Endothelial cell of umbilical vein (primary cell): ENCODE measurements around the gene DPH7. TPM values are rescaled to one million over a fixed set of nuclear protein-coding genes. Genes with fewer than 3 reads are reported as not detected.

Source experiments
- BruUV-seq: library from RNA; stranded (reverse); fragments of 400-500 nt; replicated peaks from 2 replicates; lab custom pipeline; 2021; lab: Mats Ljungman, UMichigan
- CTCF ChIA-PET: fragments of 300-600, 350-600 bp; sonication (Branson Sonifier 250); formaldehyde crosslinking; loops from one replicate; lab custom pipeline; 2021; ENCODE audit warnings: antibody characterized with exemption, inconsistent platforms; lab: Charles Lee
- POLR2A ChIA-PET: fragments of 300-600, 350-600 bp; sonication (Branson Sonifier 250); formaldehyde crosslinking; loops from one replicate; lab custom pipeline; 2021; ENCODE audit warnings: antibody characterized with exemption, inconsistent platforms; lab: Charles Lee
- DNase-seq: peaks from one replicate; pipeline ENCODE4 v3.0.0-alpha.2; 2011; ENCODE audit warnings: low read depth, low spot score
- FAIRE-seq: peaks from 2 replicates; lab custom pipeline; 2011; peaks lifted over from hg19 to GRCh38; lab: Jason Lieb, UNC
- H2AFZ ChIP-seq: 2 replicates; pipeline ENCODE4 v1.6.0; 2012; ENCODE audit warnings: low read depth, low read length, control low read depth, inconsistent platforms
- H3K27ac ChIP-seq: 2 replicates; pipeline ENCODE4 v1.5.1; 2011; ENCODE audit warnings: low read depth, mild to moderate bottlenecking, control low read depth, low read length, moderate library complexity; ENCODE audit not compliant: insufficient read depth
- H3K27me3 ChIP-seq, 2 experiments: 2 replicates each; pipeline versions ENCODE4 v1.6.0 to v1.6.1; 2011; ENCODE audit warnings: low read length in 2 of 2, mixed read lengths in 1 of 2; ENCODE audit not compliant: control insufficient read depth in 2 of 2, insufficient read depth in 2 of 2
- H3K36me3 ChIP-seq, 2 experiments: 2 replicates in 1 of 2; 3 replicates in 1 of 2; pipeline ENCODE4 v1.5.1; 2011; ENCODE audit warnings: low read length in 2 of 2, mild to moderate bottlenecking in 1 of 2, moderate library complexity in 1 of 2; ENCODE audit not compliant: control insufficient read depth in 2 of 2, insufficient read depth in 2 of 2; ENCODE audit errors: extremely low read depth in 1 of 2
- H3K4me1 ChIP-seq: 3 replicates; pipeline ENCODE4 v1.5.1; 2011; ENCODE audit warnings: mild to moderate bottlenecking, low read length; ENCODE audit not compliant: control insufficient read depth, insufficient read depth; ENCODE audit errors: extremely low read depth
- H3K4me2 ChIP-seq: 2 replicates; pipeline ENCODE4 v1.6.1; 2011; ENCODE audit warnings: low read length, control low read depth, mixed read lengths; ENCODE audit not compliant: insufficient read depth
- H3K4me3 ChIP-seq, 3 experiments: fragments of 200-600 bp in 1 of 3; sonication (generic), shearing (Covaris generic) in 1 of 3; replicated peaks in 1 of 3; 2 replicates each; pipeline ENCODE4 v1.5.1; 2011 to 2016; ENCODE audit warnings: control low read depth in 3 of 3, low read length in 3 of 3, mild to moderate bottlenecking in 2 of 3, inconsistent platforms in 1 of 3, low read depth in 1 of 3, moderate library complexity in 1 of 3; ENCODE audit not compliant: insufficient read depth in 1 of 3
- H3K79me2 ChIP-seq: 2 replicates; pipeline ENCODE4 v1.6.0; 2012; ENCODE audit warnings: low read length, inconsistent platforms; ENCODE audit not compliant: control insufficient read depth, insufficient read depth
- H3K9ac ChIP-seq: replicated peaks from 2 replicates; pipeline ENCODE3; 2011; ENCODE audit warnings: low read length, control low read depth; ENCODE audit not compliant: insufficient read depth; ENCODE audit errors: extremely low read depth
- H3K9me1 ChIP-seq: replicated peaks from 3 replicates; pipeline ENCODE4 v1.6.0; 2011; ENCODE audit warnings: mild to moderate bottlenecking, low read length; ENCODE audit not compliant: control insufficient read depth, insufficient read depth; ENCODE audit errors: extremely low read depth
- H3K9me3 ChIP-seq: replicated peaks from 2 replicates; pipeline ENCODE4 v1.5.1; 2012; ENCODE audit warnings: low read length, inconsistent platforms; ENCODE audit not compliant: control insufficient read depth, insufficient read depth
- H4K20me1 ChIP-seq: replicated peaks from 2 replicates; pipeline ENCODE3; 2011; ENCODE audit warnings: mild to moderate bottlenecking, low read length; ENCODE audit not compliant: control insufficient read depth, insufficient read depth; ENCODE audit errors: extremely low read depth
- EZH2 ChIP-seq: IDR thresholded peaks from 2 replicates; pipeline ENCODE4 v1.6.1; 2012; ENCODE audit warnings: borderline replicate concordance, low read depth, mild to moderate bottlenecking, moderate library complexity, low read length, inconsistent platforms; ENCODE audit not compliant: severe bottlenecking
- GATA2 ChIP-seq: IDR thresholded peaks from 2 replicates; pipeline ENCODE4 v1.7.0; 2011; ENCODE audit warnings: low read depth, mild to moderate bottlenecking, moderate library complexity, mixed read lengths, low read length; ENCODE audit not compliant: insufficient read length, insufficient read depth
- JUN ChIP-seq: IDR thresholded peaks from 2 replicates; pipeline ENCODE4 v1.6.1; 2011; ENCODE audit warnings: borderline replicate concordance, low read depth; ENCODE audit not compliant: insufficient read length, insufficient read depth
- MAX ChIP-seq: IDR thresholded peaks from 2 replicates; pipeline ENCODE4 v1.6.1; 2011; ENCODE audit not compliant: insufficient read depth, insufficient read length
- MYC ChIP-seq: IDR thresholded peaks from one replicate; pipeline ENCODE4 v1.6.1; 2011; ENCODE audit warnings: mild to moderate bottlenecking, low read depth, low read length
- dilution Hi-C: fragments of 300-500 bp; cut with MboI; formaldehyde crosslinking; loops from one replicate; pipeline ENCODE4 v1.15.0; 2019; ENCODE audit warnings: low sequenced_read_pairs; ENCODE audit not compliant: extremely low pct_ligation_motif_present
- intact Hi-C: fragments of 100-400 bp; cut with micrococcal nuclease; formaldehyde crosslinking; loops from one replicate; pipeline ENCODE4 v1.10.0; 2022
- polyA plus RNA-seq, 4 experiments: library from polyadenylated mRNA; depleted of rRNA in 3 of 4; stranded (reverse) in 3 of 4; unstranded in 1 of 4; fragments of >200 nt; gene quantifications; 2 replicates each; pipeline versions ENCODE4 v1.2.1 to v1.2.3, GENCODE V29; 2011 to 2012; ENCODE audit warnings: missing spikeins in 1 of 4
- total RNA-seq: library from RNA; stranded (reverse); gene quantifications from 2 replicates; pipeline ENCODE4 v1.2.3, GENCODE V29; 2021

The DPH7 gene
- total and polyA plus RNA-seq, 2 donors (not counting 3 experiments of a cell fraction or from before 2014, with no cell fraction given): 41.8 to 43.2 TPM

DNA sequence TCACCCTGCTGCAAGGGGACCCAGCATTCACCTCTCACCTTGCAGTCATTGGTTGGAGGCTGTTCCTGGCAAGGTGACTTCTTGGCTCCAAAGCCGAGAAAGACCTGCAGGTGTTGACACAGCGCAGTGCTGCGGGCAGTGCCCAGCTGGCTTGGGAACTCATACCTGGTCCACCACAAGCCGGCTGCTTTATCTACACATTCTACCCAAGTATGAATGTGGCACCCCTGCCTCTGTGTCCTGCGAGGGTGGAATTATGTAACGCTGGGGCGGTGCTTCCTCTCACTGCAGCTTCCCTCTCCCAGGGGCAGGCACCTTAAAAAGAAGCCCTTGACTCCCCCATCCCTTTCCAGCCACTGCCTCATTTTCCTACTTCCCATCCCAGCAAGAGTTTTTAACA, 14.0 kb upstream of the DPH7 start:
- Histone ChIP-seq H3K9me1 (no peaks in the 10 kb centered on the region), H3K4me1 (peaks cover 9% of the 10 kb centered on the region), H3K4me3 (no peak overlapping the region), H3K27ac (no peak overlapping the region), H3K27me3 (no peaks in the 10 kb centered on the region), H4K20me1 (no peaks in the 10 kb centered on the region), H3K9me3 (no peaks in the 10 kb centered on the region), H3K4me2 (no peak overlapping the region), H3K9ac (no peak overlapping the region), H3K36me3 (peaks cover 6 to 7% of the 10 kb centered on the region in 2 experiments), H3K79me2 (peaks cover 18% of the 10 kb centered on the region), H2AFZ (no peak overlapping the region)
- ChIA-PET CTCF (interaction anchor here (1.1 kb wide), 1 partner anchor 10 kb away, joined by 3 read pairs; no protein-coding TSS in a partner anchor), POLR2A (no interaction called here)
- BruUV-seq: no TSS peak
- no peak for FAIRE-seq
- TF ChIP-seq GATA2 (no peak), EZH2 (no peak), MAX (no peak), MYC (no peak), JUN (no peak)
- dilution Hi-C loops (no loop called here), intact Hi-C loops (no loop called here)
- no peak for DNase-seq
